HTERT RPE-1 (cell line): ENCODE measurements around the gene ZSCAN23.
"Not testable (repeated sequence)": the region's sequence is repeated elsewhere in the genome, so short reads cannot be mapped to it uniquely, and the experiment has no call there.

Experiments
- in situ Hi-C: fragments of 300-500 bp; cut with MboI; formaldehyde crosslinking; loops from 4 replicates; pipeline ENCODE4 v1.14.3; 2020; ENCODE audit warnings: low sequenced_read_pairs

Gene ZSCAN23

DNA sequence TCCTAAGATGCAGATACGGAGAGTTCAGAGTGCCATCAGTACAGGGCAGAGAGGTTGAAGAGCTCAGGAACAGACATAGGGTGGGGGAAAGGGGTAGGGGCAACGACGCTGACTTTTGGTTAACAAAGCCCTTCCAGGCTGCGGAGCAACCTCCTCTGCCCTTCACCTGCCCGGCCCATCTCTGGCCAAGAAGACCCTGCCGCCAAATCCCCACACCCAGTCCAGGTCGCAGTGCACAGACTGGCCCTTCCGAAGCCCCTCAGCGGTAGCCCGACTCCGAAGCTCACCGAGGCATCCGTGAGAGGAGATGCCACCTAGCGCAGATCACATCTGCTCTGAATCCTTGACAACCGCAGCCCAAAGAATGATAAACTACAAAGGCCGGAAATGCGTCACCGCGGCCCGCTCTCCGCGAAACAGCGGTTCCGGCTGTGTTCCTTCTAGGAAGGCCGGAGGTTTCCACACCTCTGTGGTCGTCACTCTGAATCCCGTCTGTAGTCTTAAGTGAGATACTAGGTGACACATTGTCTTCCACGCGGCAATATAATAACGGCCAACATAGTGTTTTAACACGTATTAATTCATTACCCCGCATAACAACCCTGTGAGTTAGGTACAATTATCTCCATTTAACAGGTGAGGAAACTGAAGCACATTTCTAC is at the start of gene ZSCAN23:
ZSCAN23 (minus strand) TSS at position 380 of the 662 bp plus-strand sequence. CDS start 7,225 bp downstream, outside the sequence.
- in situ Hi-C loops, result no loop called here

DNA sequence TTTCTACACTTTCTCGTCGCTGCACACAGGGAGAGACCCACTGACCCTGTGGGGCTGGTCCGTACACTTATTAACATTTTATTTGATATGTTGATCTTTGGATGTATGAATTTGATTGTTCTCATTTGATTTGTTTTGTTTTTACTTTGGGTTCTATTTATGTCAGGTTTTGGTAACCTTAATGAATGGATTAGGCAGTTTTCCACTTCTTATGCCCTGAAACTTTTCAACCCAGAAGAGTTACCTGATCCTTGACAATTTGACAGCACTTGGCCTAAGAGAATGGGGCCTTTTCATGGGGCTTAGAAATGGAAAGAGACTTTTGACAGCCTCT is 48.7 kb upstream of the ZSCAN23 start:
- in situ Hi-C loops, result no loop called here

DNA sequence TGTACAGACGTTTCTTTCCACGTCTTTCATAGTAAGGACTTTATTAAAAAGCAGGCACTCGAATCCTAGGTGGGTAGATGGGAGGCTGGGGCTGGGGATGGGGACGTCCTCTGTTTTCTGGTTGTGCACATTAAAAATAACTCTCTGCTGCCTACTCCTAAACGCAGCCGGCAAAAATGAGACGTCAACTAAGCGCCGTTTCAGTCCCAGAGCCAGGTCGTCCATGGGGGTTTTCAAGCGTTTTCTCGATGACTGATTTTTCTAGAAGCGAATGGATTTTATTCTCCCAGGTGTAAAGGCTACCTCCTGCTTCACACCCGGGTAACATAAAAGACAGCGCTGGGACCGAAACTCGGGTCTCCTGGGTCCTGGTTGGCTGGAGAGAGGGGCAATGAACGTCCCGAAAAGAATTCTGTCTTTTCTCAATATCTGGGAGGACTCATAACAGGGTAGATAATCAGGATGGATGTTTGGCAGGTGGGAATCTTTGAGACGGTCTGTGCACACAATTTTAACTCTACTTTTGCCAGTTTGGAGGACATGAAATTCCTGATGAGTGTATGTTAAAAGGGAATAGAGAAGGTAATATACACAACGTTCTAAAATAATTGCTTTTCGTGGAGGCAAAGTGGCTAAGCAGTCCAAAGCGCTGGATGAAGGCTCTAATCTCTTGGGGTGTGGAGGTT is 47.1 kb upstream of the ZSCAN23 start:
- in situ Hi-C loops, result no loop called here

DNA sequence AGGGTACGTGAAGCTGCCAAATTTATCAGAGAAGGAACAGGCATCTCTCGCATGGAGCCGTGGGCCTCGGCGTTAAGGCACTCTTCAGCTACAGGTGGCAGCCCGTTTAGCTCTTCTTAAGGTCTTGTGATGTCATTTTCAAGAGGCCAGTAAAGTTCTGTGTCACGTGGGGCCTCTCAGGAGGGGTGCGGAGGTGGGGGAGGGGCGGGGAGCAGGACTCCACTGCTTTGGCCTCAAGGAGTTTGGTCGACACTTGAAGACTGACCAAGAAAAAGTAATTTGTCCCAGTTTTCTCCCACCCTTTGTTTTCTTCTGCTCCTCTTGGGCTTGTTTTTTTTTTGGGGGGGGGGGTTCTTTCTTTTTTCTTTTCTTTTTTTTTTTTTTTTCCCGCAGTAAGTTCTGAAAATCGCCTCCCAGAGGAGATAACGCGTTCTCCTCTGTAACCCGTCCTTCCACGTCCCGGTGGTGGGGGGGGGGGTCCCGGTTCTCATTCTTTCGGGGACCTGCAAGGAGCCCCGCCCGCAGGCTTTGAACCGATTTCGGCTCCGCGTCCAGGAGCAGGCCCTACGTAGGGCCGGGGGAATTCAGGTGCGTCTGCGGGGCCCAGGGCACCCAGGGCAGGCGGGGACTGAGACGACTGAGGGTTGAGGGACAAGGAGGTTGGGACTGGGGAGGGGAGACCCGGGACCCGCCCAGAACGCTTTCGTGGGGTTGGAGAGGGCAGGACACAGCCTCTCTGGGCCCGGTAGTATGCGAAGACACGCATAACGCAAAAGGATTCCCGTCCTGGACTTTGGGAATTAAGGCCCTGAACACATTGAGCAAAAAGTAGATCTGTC is 46.3 kb upstream of the ZSCAN23 start:
- in situ Hi-C loops, result no loop called here

DNA sequence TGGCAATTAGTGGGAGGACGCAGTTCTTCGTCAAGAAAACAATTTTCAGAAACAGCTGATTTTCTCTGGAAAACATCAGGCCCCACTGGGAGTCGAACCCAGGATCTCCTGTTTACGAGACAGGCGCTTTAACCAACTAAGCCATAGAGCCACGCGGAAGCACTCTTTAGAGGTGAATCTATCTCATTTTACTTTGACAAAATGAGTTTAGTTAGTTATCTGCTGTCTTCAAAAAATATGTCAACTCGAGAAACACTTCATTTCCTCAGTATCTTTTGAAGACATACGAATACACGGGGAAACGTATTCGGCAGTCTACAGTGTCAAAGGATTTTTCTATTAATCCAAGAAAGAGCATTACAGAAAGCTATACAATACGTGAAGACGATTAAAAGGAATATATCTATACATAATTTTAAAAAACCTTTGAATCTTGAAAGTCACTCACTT is 45.6 kb upstream of the ZSCAN23 start:
- in situ Hi-C loops, result no loop called here

DNA sequence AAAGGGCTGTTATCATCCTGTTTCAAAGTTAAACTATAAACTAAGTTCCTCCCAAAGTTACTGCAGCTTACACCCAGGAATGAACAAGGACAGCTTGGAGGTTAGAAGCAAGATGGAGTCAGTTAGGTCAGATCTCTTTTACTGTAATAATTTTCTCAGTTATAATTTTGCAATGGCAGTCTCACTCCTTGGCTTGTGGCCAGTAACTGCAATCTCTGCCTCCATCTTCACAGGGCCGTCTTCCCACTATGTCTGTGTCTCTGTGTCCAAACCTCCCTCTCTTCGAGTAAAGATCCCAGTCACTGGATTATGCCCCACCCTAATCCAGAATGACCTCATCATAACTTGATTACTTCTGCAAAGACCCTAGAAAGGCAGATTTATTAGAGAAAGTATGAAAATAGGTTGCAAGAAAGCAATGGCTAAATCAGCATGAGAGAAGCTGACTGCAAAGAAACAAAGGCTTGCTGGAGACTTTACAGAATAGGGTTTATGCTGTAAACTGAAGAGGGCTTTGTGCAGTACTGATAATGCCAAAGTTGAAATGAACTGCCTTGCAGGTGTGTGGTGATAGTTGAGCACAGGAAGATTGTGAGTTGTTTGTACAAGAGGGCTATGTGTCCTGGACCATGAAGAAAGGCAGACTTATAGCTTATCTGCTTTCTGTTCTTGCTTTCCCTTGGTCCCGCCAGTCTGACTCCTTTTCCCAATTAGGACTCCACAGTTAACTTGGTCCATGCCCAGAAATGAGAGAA is 43.9 kb upstream of the ZSCAN23 start:
- in situ Hi-C loops, result no loop called here

DNA sequence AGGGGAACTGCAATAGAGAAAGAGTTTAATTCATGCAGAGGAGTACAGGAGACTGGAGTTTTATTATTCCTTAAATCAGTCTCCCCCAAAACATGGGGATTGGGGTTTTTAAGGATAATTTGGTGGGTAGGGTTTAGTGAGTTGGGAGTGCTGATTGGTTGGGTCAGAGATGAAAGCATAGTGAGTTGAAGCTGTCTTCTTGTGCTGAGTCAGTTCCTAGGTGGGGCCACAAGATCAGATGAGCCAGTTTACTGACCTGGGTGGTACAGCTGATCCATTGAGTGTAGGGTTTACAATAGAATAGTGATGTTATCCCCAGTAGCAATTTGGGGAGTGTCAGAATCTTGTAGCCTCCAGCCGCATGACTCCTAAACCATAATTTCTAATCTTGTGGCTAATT is 43.2 kb upstream of the ZSCAN23 start:
- in situ Hi-C loops, result no loop called here

DNA sequence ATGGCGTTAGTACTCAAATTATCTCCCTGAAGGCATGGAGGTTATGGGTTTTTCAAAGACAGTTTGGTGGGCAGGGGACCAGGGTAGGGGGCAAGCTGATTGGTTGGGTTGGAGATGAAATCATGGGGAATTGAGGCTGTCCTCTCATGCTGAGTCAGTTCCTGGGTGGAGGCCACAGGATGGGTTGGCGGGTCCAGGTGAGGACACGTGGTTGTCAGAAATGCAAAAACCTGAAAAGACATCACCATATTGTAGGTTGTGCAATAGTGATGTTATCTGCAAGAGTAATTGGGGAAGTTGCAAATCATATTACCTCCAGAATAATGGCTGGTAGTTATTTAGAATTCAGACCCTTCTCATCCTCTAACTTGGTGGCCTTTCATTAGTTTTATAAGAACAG is 42.2 kb upstream of the ZSCAN23 start:
- in situ Hi-C loops, result no loop called here

DNA sequence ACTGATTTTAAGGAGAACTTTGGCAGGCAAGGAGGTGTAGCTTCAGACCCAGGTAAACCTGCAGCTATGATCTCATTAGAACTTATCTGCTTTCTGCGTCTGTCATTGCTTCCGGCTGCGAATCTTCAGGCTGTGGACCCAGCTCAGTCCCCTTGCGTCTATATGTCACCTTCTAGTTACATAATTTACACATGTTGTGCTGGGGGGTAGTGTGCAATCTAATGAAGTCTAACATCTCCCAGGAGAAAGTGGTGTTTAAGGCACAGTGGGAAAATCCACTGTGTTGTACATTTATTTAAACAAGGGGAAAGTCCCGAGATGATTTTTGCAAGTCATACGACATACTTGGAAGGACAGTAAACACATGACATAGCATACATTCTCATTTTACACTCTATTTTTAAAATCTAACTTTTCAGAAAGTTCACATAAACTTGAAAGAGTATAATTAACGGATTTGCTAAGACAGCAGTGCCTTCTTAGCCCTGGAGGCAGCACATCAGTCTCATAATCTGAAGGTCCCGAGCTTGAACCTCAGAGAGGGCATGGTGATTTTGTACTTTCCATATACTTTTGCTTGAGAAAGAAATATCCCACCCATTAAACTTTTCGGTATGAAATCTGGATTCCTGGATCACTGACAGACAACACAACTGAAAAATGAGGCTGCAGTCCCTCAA is 37.1 kb upstream of the ZSCAN23 start:
- in situ Hi-C loops, result no loop called here

DNA sequence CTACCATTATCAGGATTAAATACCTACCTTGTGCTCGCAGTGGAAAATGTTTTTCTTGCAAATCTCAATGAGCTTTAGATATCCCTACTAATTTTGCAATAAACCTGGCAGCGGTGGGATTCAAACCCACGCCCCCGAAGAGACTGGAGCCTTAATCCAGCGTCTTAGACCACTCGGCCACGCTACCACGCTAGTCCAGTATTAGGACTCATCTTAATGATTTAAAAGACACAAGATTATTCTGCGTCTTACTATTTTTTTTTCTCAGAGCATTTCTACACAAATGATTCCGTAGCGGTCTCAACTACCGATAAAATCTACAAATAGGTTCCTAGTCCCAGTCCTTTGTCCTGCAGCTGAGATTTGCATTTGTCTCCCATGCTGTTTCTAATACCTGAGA is 35.2 kb upstream of the ZSCAN23 start:
- in situ Hi-C loops, result no loop called here

DNA sequence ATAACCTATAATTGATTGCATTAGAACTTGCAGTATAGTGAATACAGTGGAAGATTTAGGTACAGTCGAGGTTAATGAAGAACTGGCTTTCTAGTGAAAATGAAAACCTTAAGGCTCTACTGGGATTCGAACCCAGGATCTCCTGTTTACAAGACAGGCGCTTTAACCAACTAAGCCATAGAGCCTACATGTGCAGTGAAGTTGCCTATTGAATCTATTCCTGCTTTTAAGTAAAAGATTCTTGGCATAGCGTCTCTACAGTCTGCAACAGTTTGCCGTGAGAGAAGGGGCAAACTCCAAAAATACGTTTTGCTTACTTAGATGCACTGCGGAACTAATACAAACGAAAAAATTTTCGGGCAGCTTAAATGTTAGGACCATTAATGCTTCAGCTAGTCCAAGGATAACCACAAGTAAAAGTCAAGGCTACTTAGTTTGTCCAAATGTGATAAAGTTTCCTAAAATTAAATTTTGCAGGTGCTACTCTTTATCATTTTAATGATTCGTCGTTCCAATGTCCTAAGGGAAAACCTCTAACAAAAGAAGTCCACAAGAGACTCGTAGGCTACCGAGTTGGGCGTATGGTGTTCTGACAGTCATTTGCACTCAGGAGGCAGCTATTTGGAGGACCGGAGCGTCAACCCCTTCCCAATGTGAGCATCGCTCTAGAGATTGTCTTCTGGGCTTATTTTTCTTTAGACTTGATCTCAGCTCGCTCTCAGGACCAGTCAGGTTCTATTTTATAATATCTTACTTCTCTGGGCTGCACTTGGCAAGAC is 31.3 kb upstream of the ZSCAN23 start:
- in situ Hi-C loops, result no loop called here

DNA sequence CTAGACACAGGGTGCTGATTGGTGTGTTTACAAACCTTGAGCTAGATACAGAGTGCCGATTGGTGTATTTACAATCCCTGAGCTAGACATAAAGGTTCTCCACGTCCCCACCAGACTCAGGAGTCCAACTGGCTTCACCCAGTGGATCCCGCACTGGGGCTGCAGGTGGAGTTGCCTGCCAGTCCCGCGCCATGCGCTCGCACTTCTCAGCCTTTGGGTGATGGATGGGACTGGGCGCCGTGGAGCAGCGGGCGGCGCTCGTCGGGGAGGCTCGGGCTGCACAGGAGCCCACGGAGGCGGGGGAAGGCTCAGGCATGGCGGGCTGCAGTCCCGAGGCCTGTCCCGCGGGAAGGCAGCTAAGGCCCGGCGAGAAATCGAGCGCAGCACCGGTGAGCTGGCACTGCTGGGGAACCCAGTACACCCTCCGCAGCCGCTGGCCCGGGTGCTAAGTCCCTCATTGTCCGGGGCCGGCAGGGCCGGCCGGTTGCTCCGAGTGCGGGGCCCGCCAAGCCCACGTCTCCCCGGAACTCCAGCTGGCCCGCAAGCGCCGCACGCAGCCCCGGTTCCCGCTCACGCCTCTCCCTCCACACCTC is 26.0 kb upstream of the ZSCAN23 start:
- in situ Hi-C loops, result not testable (repeated sequence)

DNA sequence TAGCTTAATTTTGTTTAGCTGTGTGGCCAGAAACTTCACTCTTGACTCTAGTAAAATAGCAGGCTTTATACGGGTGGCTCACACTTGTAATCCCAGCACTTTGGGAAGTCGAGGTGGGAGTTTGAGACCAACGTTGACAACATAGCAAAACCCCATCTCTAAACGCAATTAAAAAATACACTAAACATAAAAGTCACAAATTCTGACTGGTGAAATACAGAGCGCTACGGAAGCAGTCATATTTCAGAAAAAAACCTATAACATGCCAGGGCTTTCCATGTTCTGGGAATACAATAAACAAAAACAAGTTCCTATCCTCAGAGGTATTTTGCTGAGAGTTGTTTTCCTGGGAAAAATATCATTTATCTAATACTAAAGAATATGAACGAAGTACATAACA is 24.8 kb upstream of the ZSCAN23 start:
- in situ Hi-C loops, result no loop called here

DNA sequence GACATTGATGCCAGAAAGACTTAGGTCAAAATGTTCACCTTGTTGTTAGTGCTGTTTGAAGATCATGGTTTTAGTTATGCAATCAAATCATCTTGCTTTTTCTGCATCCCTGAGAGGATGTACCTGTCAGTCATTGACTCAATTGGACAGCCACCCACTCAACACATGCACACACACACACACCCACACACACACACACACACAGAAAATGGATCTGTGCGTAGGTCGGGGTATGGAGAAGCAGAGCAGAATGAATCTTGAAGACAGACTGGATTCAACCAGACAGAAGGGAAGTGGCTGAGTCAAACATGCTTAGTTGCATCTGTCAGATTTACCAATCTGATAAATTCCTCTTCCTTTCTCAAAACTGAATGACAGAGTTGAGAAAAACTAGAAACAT is 19.1 kb upstream of the ZSCAN23 start:
- in situ Hi-C loops, result no loop called here

DNA sequence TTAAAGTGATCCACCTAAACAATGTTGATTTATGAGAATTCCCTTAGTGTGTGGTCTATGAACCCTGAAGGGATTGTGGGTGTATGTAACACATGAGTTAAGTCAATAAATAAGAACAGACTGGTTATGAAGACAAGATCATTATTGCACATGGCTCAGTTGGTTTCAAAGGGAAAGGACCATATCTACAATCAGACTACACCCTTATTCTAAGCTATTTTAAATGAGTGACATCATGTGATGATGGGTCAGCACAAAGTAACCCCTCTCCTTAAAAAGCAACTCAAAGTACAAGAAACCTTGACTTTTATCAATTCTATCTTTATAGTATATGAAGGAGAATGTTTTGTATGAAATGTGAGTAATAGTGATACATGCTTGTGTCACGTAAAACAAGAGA is 15.3 kb upstream of the ZSCAN23 start:
- in situ Hi-C loops, result no loop called here

DNA sequence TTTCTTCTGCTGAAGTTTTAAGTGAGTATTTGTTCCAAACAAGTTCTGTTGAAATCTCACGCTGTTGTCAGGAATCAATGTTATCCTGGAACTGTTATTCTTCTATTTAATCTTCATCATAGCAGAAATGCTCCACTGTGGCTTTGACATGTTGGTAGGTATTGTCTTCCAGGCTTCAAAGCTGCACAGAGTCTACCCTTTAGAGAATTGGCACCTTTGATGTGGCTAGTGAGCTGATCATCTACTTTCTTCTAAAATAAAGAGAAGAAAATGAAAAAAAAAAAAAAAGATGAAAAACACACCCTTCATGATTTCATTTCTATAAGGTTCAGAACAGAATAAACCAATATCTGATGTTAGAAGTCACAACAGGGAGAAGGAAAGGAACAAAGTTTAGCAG is 5.8 kb upstream of the ZSCAN23 start:
- in situ Hi-C loops, result no loop called here

DNA sequence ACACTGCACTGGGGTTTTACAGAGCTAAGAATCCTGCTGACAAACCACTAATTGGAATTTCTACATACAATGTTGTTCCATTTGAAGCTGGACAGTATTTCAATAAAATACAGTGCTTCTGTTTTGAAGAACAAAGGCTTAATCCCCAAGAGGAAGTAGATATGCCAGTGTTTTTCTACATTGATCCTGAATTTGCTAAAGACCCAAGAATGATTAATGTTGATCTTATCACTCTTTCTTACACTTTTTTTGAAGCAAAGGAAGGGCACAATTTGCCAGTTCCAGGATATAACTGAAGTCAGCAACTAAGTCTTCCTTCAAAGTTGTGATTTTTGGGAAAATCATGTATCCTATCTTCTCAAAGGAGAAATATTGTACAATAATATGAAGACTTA is 4.2 kb upstream of the ZSCAN23 start:
- in situ Hi-C loops, result not testable (repeated sequence)

DNA sequence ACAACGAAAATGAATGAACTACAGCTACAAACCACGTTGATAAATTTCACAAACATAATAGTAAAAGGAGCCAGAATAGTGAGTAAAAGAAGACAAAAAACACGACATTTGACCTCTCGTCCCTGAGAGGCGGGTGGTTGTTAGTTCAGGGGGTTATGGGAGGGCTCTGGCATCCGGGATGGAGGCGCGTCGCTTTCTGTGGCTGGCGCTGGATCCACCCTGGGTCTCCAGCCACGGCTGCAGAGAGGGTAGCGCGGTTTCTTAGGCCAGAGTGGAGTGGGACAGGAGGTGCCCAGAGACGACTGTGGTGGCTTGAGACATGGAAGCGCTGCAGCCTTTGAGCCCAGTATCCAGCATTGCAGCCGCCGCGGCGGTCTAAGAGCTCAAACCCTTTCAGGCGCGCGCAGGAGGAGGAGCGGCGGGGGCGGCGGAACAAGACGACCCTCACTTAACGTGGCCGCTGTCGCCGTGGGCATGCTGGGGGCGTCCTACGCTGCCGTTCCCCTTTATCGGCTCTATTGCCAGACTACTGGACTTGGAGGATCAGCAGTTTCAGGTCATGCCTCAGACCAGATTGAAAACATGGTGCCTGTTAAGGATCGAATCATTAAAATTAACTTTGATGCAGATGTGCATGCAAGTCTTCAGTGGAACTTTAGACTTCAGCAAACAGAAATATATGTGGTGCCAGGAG is 3.7 kb upstream of the ZSCAN23 start:
- in situ Hi-C loops, result no loop called here

DNA sequence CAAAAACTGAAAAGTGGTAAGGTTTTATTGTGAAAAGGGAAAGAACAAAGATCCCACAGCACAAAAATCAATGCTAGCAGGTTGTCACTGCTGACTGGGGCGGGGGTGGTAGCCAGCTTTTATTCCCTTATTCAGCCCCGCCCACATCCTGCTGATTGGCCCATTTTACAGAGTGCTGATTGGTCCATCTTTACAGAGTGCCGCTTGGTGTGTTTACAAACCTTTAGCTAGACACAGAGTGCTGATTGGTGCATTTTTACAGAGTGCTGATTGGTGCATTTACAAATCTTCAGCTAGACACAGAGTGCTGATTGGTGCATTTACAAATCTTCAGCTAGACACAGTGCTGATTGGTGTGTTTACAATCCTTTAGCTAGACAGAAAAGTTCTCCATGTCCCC is 1.5 kb upstream of the ZSCAN23 start:
- in situ Hi-C loops, result not testable (repeated sequence)
